WERI-Rb-1 (cell line): ENCODE data around the gene PHLDA3.
A peak's percentile ranks its signal among the peaks of the same experiment; 100 is the strongest.

Experiments used
- DNase-seq: peaks from one replicate; pipeline ENCODE4 v3.0.0-alpha.2; 2020
- H3K27ac ChIP-seq: fragments of 250-450 bp; sonication (Bioruptor Pico); 2 replicates; pipeline ENCODE4 v1.5.1; 2020; ENCODE audit warnings: mild to moderate bottlenecking, moderate library complexity
- H3K27me3 ChIP-seq: fragments of 250-450 bp; sonication (Bioruptor Pico); 2 replicates; pipeline ENCODE4 v1.5.1; 2021; ENCODE audit warnings: mild to moderate bottlenecking, low read depth, moderate library complexity; ENCODE audit not compliant: insufficient read depth, severe bottlenecking
- H3K36me3 ChIP-seq: fragments of 250-450 bp; sonication (Bioruptor Pico); 2 replicates; pipeline ENCODE4 v1.5.1; 2020; ENCODE audit warnings: mild to moderate bottlenecking, moderate library complexity
- H3K4me3 ChIP-seq: 2 replicates; pipeline ENCODE4 v1.5.1; 2011; ENCODE audit warnings: low read depth, mild to moderate bottlenecking, control low read depth, low read length
- H3K9me3 ChIP-seq: fragments of 250-450 bp; sonication (Bioruptor Pico); 2 replicates; pipeline ENCODE4 v1.5.1; 2021; ENCODE audit warnings: mild to moderate bottlenecking, moderate library complexity; ENCODE audit not compliant: severe bottlenecking
- CTCF ChIP-seq: IDR thresholded peaks from 2 replicates; pipeline ENCODE4 v1.5.1; 2011; ENCODE audit warnings: low read depth, mild to moderate bottlenecking, control low read depth, inconsistent platforms, low read length

The PHLDA3 gene

GRCh38 chr1:201506092-201506491 lies 37.1 kb upstream of the PHLDA3 start:
- Histone ChIP-seq H3K27ac (no peak overlapping the region), H3K36me3 (no peaks in the 10 kb centered on the region), H3K27me3 (no peaks in the 10 kb centered on the region), H3K4me3 (no peak overlapping the region), H3K9me3 (no peaks in the 10 kb centered on the region)
- no peak for DNase-seq
- TF ChIP-seq CTCF, result no peak

GRCh38 chr1:201505503-201505890 lies 36.5 kb upstream of the PHLDA3 start:
- DNase-seq, result no peak

GRCh38 chr1:201504799-201505502 lies 36.0 kb upstream of the PHLDA3 start:
- H3K36me3 ChIP-seq, result no peaks in the 10 kb centered on the region
- H3K27ac ChIP-seq, result no peak overlapping the region
- H3K9me3 ChIP-seq, result no peaks in the 10 kb centered on the region
- TF ChIP-seq CTCF, result no peak
- H3K27me3 ChIP-seq, result no peaks in the 10 kb centered on the region
- DNase-seq, result no peak
- no peak overlapping the region for H3K4me3 ChIP-seq

More at GRCh38 chr1:201505503-201505890, 36.5 kb upstream of the PHLDA3 start:
- TF ChIP-seq CTCF, result no peak
- Histone ChIP-seq H3K27me3 (no peaks in the 10 kb centered on the region), H3K9me3 (no peaks in the 10 kb centered on the region), H3K36me3 (no peaks in the 10 kb centered on the region), H3K27ac (no peak overlapping the region), H3K4me3 (no peak overlapping the region)

GRCh38 chr1:201504179-201504631 lies 35.2 kb upstream of the PHLDA3 start:
- no peak for DNase-seq
- H3K36me3 ChIP-seq, result no peaks in the 10 kb centered on the region
- no peaks in the 10 kb centered on the region for H3K27me3 ChIP-seq
- H3K4me3 ChIP-seq, result no peak overlapping the region
- TF ChIP-seq CTCF, result no peak
- no peak overlapping the region for H3K27ac ChIP-seq
- H3K9me3 ChIP-seq, result no peaks in the 10 kb centered on the region

GRCh38 chr1:201503397-201504176 lies 34.6 kb upstream of the PHLDA3 start:
- TF ChIP-seq CTCF, result peak; percentile 19; the same call in 1 of the 2 replicates
- peak; percentile 63 for DNase-seq
- H3K27me3 ChIP-seq, result no peaks in the 10 kb centered on the region
- no peak overlapping the region for H3K4me3 ChIP-seq
- H3K27ac ChIP-seq, result no peak overlapping the region; the same call in 1 of the 2 replicates
- no peaks in the 10 kb centered on the region for H3K9me3 ChIP-seq
- no peaks in the 10 kb centered on the region for H3K36me3 ChIP-seq
